ENCODE data around the gene TMED5. TPM values are rescaled to one million over a fixed set of nuclear protein-coding genes. Genes with fewer than 3 reads are reported as not detected.

The TMED5 gene
- total and polyA plus RNA-seq, 2 of the 4 experiments (the other 2 are of a cell fraction), result 20.1 to 38.1 TPM

DNA sequence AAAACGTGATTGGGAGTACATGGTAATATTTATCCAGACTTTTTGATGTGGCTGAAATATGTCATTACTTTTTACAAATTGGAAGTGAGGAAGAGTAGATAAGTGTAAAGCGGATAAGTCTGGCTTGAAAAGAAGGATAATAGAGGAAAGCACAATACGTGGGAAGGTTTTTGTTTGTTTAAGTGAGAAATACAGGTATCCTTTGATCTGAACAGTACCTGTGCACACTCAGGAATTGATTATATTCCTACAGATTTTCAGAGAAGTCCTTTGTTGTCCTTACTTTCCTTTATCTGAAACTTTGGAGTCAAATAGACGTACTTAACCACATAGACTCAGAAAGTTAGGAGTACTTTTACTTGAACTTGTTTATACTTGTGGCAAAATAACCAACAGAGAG, 20.5 kb upstream of the TMED5 start:
- ChIA-PET CTCF (no interaction called here), POLR2A (ENCODE audit: unreplicated experiment) (no interaction called here)
- Histone ChIP-seq H3K23ac (ENCODE audit: low read depth, low read length) (no peak overlapping the region), H4K91ac (ENCODE audit: insufficient read depth, low read depth, low read length) (no peak overlapping the region), H4K20me1 (ENCODE audit: insufficient read depth, low read length) (no peaks in the 10 kb centered on the region), H2AK5ac (ENCODE audit: low read depth, low read length) (no peak overlapping the region), H4K8ac (ENCODE audit: low read depth in 2 of 2, low read length in 2 of 2) (no peak overlapping the region), H3K79me1 (ENCODE audit: low read depth in 1 of 2, low read length in 2 of 2) (peaks cover 0 to 3% of the 10 kb centered on the region in 2 experiments; a peak in 2 of 4 replicates), H3K14ac (replicated peaks; ENCODE audit: low read depth, low read length) (no peak overlapping the region), H3K4me1 (ENCODE audit: control insufficient read depth, insufficient read depth, low read length) (no peaks in the 10 kb centered on the region; the same call in 1 of the 2 replicates), H4K5ac (ENCODE audit: low read depth, low read length) (no peak overlapping the region), H3K9me3 (ENCODE audit: control insufficient read depth, insufficient read depth, low read length) (no peaks in the 10 kb centered on the region), H3K9ac (ENCODE audit: low read depth, low read length) (no peak overlapping the region), H2BK5ac (ENCODE audit: low read depth, low read length, poor library complexity, severe bottlenecking) (no peak overlapping the region), H2BK120ac (ENCODE audit: low read depth, low read length) (no peak overlapping the region), H3K4me2 (ENCODE audit: low read depth, low read length) (no peak overlapping the region), H2BK20ac (ENCODE audit: low read depth, low read length) (no peak overlapping the region), H2AK9ac (replicated peaks; ENCODE audit: low read depth, low read length, poor library complexity) (no peak overlapping the region), H2BK15ac (ENCODE audit: low read depth, low read length) (no peak overlapping the region), H3K9me1 (ENCODE audit: insufficient read depth, low read length) (peaks cover 12% of the 10 kb centered on the region), H2AFZ (replicated peaks; ENCODE audit: low read length, poor library complexity) (no peak overlapping the region), H3K27ac (ENCODE audit: insufficient read depth, low read length) (no peak overlapping the region), H3K4ac (ENCODE audit: low read depth, low read length) (no peak overlapping the region), H3K36me3 (ENCODE audit: control insufficient read depth, insufficient read depth, low read length) (peaks cover 6% of the 10 kb centered on the region; the same call in 1 of the 2 replicates), H3K4me3 (ENCODE audit: insufficient read depth, low read depth, low read length) (no peak overlapping the region), H3K56ac (ENCODE audit: extremely low read depth, insufficient read depth, low read length) (no peak overlapping the region), H3K27me3 (ENCODE audit: control insufficient read depth, insufficient read depth, low read length) (no peaks in the 10 kb centered on the region), H3K18ac (ENCODE audit: low read depth, low read length) (no peak overlapping the region)
- dilution Hi-C loops (cut with HindIII; ENCODE audit: low sequenced_read_pairs, unreplicated experiment), result no loop called here
- 100% methylated on average over 1 to 2 of the region's 4 CpGs for WGBS, 2 experiments (ENCODE audit: extremely low coverage in 2 of 2, insufficient read length in 1 of 2)
- TF ChIP-seq MAZ (IDR thresholded peaks at IDR 0.05; ENCODE audit: borderline replicate concordance, low read depth, low read length), result no peak
- no peak for TF ChIP-seq MAFK (IDR thresholded peaks at IDR 0.05; ENCODE audit: low read depth, low read length)
- TF ChIP-seq BHLHE40 (IDR thresholded peaks at IDR 0.05; ENCODE audit: low read depth, low read length), result no peak
- no peak for TF ChIP-seq SMC3 (IDR thresholded peaks at IDR 0.05; ENCODE audit: low read depth, low read length)
- TF ChIP-seq, protein P1, sequence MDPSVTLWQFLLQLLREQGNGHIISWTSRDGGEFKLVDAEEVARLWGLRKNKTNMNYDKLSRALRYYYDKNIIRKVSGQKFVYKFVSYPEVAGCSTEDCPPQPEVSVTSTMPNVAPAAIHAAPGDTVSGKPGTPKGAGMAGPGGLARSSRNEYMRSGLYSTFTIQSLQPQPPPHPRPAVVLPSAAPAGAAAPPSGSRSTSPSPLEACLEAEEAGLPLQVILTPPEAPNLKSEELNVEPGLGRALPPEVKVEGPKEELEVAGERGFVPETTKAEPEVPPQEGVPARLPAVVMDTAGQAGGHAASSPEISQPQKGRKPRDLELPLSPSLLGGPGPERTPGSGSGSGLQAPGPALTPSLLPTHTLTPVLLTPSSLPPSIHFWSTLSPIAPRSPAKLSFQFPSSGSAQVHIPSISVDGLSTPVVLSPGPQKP (IDR thresholded peaks at IDR 0.05; ENCODE audit: borderline replicate concordance, low read depth, low read length), result no peak
- TF ChIP-seq RCOR1 (IDR thresholded peaks at IDR 0.05; ENCODE audit: insufficient replicate concordance, low read length), result no peak
- no peak for TF ChIP-seq CHD1 (IDR thresholded peaks at IDR 0.05; ENCODE audit: low read depth, low read length)
- TF ChIP-seq RFX5 (IDR thresholded peaks at IDR 0.05; ENCODE audit: low read depth, low read length), result no peak
- DNase-seq, result no peak
- ATAC-seq (ENCODE audit: low read depth), result no peak
- intact Hi-C loops (cut with micrococcal nuclease), result no loop called here
- in situ Hi-C loops (cut with MboI; ENCODE audit: low sequenced_read_pairs), result no loop called here
- no TSS peak for BruUV-seq (replicated peaks)

Data from IMR-90 (cell line).